HepG2 (cell line): ENCODE data around the gene TRNT1. TPM values are rescaled to one million over a fixed set of nuclear protein-coding genes. Genes with fewer than 3 reads are reported as not detected.

Experiments
- ADNP ChIP-seq: sonication (generic); formaldehyde crosslinking; IDR thresholded peaks from 2 replicates; pipeline ENCODE4 v1.4.0; 2020; ENCODE audit warnings: missing genetic modification reagents
- ATF1 ChIP-seq: IDR thresholded peaks from 2 replicates; pipeline ENCODE4 v1.6.1; 2016; ENCODE audit warnings: mild to moderate bottlenecking, control low read depth
- CEBPB ChIP-seq: IDR thresholded peaks from 2 replicates; pipeline ENCODE4 v1.6.1; 2011; ENCODE audit warnings: low read depth, low read length, improper control_type of control experiment, borderline replicate concordance
- ELF1 ChIP-seq: sonication (generic); formaldehyde crosslinking; IDR thresholded peaks from 2 replicates; pipeline ENCODE4 v1.4.0; 2020; ENCODE audit warnings: missing genetic modification reagents
- EP300 ChIP-seq, 3 experiments: sonication (generic) in 1 of 3; formaldehyde crosslinking in 1 of 3; IDR thresholded peaks; 2 replicates each; pipeline versions ENCODE4 v1.5.1 to v1.6.1; 2011 to 2020; ENCODE audit warnings: low read depth in 2 of 3, low read length in 2 of 3, borderline replicate concordance in 1 of 3, improper control_type of control experiment in 1 of 3, mild to moderate bottlenecking in 1 of 3, missing genetic modification reagents in 1 of 3, moderate library complexity in 1 of 3
- FOXO1 ChIP-seq: sonication (generic); formaldehyde crosslinking; IDR thresholded peaks from 2 replicates; pipeline ENCODE4 v1.4.0; 2020; ENCODE audit warnings: missing genetic modification reagents
- GATAD1 ChIP-seq: IDR thresholded peaks from 2 replicates; pipeline ENCODE4 v1.6.1; 2016; ENCODE audit warnings: missing genetic modification reagents, missing compliant biosample characterization
- GATAD2A ChIP-seq: IDR thresholded peaks from 2 replicates; pipeline ENCODE4 v1.6.1; 2016
- HNF4A ChIP-seq: sonication (generic); formaldehyde crosslinking; IDR thresholded peaks from 2 replicates; pipeline ENCODE4 v1.4.0; 2020; ENCODE audit warnings: missing genetic modification reagents
- IRF2 ChIP-seq: IDR thresholded peaks from 2 replicates; pipeline ENCODE4 v1.6.1; 2018; ENCODE audit warnings: missing genetic modification reagents, missing compliant biosample characterization
- KDM5B ChIP-seq: sonication (generic); formaldehyde crosslinking; IDR thresholded peaks from 2 replicates; pipeline ENCODE4 v1.4.0; 2020; ENCODE audit warnings: missing genetic modification reagents, mild to moderate bottlenecking, borderline replicate concordance
- NR1H2 ChIP-seq: sonication (generic); formaldehyde crosslinking; IDR thresholded peaks from 2 replicates; pipeline ENCODE4 v1.8.1; 2022; ENCODE audit warnings: low read depth, missing genetic modification reagents, borderline replicate concordance
- PHF20 ChIP-seq: sonication (generic); formaldehyde crosslinking; IDR thresholded peaks from 2 replicates; pipeline ENCODE4 v1.5.0; 2020; ENCODE audit warnings: mild to moderate bottlenecking, missing genetic modification reagents
- PHF21A ChIP-seq: sonication (generic); formaldehyde crosslinking; IDR thresholded peaks from 2 replicates; pipeline ENCODE4 v1.5.0; 2020; ENCODE audit warnings: mild to moderate bottlenecking, missing genetic modification reagents
- ZFP90 ChIP-seq: sonication (generic); formaldehyde crosslinking; IDR thresholded peaks from 2 replicates; pipeline ENCODE4 v1.8.0; 2022; ENCODE audit warnings: missing genetic modification reagents, mild to moderate bottlenecking, inconsistent platforms, borderline replicate concordance
- ZNF543 ChIP-seq: sonication (generic); formaldehyde crosslinking; IDR thresholded peaks from 2 replicates; pipeline ENCODE4 v1.4.0; 2020; ENCODE audit warnings: mild to moderate bottlenecking, missing genetic modification reagents
- ZNF780A ChIP-seq: sonication (generic); formaldehyde crosslinking; IDR thresholded peaks from 2 replicates; pipeline ENCODE4 v1.8.0; 2022; ENCODE audit warnings: mild to moderate bottlenecking, missing genetic modification reagents, moderate library complexity
- polyA plus RNA-seq, 8 experiments: library from polyadenylated mRNA; depleted of rRNA in 3 of 8; stranded (reverse) in 7 of 8; unstranded in 1 of 8; fragments of >200 nt; fragmentation: Illumina TruSeq in 4 of 8; extraction: Trizol in 4 of 8; gene quantifications; 2 replicates each; pipeline versions ENCODE4 v1.2.1 to v1.2.3, GENCODE V29; 2011 to 2016; ENCODE audit warnings: low read depth in 4 of 8, missing spikeins in 1 of 8, mixed read lengths in 1 of 8; ENCODE audit not compliant: insufficient read depth in 1 of 8
- total RNA-seq, 5 experiments: library from RNA; depleted of rRNA; stranded (reverse); fragments of >200 nt; fragmentation: Illumina TruSeq; extraction: Trizol; gene quantifications; 2 replicates each; pipeline ENCODE4 v1.2.3, GENCODE V29; 2016; ENCODE audit warnings: low read depth in 1 of 5
- TF ChIP-seq, protein P1 (sequence below): IDR thresholded peaks from 2 replicates; pipeline ENCODE4 v1.6.1; 2012; ENCODE audit warnings: low read depth, low read length, improper control_type of control experiment
- TF ChIP-seq, protein P2 (sequence below): sonication (generic); formaldehyde crosslinking; IDR thresholded peaks from 2 replicates; pipeline ENCODE4 v1.8.0; 2022; ENCODE audit warnings: missing genetic modification reagents, mild to moderate bottlenecking, moderate library complexity, borderline replicate concordance
- TF ChIP-seq, protein P3 (sequence below): sonication (generic); formaldehyde crosslinking; IDR thresholded peaks from 2 replicates; pipeline ENCODE4 v1.4.0; 2020; ENCODE audit warnings: mild to moderate bottlenecking, missing genetic modification reagents, borderline replicate concordance
- TF ChIP-seq, protein P4 (sequence below): sonication (generic); formaldehyde crosslinking; IDR thresholded peaks from 2 replicates; pipeline ENCODE4 v1.5.1; 2020; ENCODE audit warnings: missing genetic modification reagents, mild to moderate bottlenecking, borderline replicate concordance

TRNT1 gene
- total and polyA plus RNA-seq, 2 of the 13 experiments (the other 11 are each of a cell fraction or from before 2014, with no cell fraction given), result 9.4 to 27.7 TPM

DNA sequence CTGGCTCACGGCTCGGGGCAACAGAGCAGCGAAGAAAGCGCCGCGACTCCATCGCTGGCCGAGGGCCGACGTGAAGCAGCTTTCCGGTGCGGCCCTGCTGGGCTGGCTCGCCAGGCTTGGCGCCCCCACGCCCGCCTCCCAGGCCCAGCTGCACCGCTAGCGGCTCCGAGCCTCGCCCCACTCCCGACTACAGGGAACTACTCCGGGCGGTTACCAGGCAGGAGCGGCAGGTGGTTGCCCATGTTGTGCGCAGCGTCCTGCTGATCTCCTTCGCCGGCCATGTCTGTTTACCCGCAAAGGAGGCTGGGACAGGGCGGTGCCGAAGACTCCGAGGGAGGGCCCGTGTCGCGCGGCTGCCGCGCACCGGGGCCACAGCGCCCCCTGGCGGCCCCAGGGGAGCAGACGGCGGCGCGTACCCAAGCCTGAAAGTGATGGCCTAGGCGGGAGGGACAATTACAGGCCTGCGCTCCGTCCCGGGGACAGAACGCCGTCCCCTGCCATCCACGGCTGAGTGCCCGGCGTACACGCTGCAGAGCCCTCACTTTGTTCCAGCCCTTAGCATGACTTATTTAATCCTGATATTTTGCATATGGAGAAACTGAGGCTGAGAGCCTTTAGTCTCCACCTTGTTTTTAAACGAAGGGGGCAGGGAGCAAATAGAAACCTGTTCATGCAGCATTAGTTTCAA lies 52.8 kb downstream of the TRNT1 start, which contains the start of gene CRBN (continued):
- TF ChIP-seq PHF20 (CRISPR knock-in tag) (peak; percentile 94), GATAD1 (CRISPR knock-in tag) (peak; percentile 100), ZNF780A (CRISPR knock-in tag) (0 out of 2 replicates have a peak, but pooled peaks have one; percentile 56), NR1H2 (CRISPR knock-in tag) (no peak), IRF2 (CRISPR knock-in tag) (peak; percentile 96), ATF1 (CRISPR knock-in tag) (no peak), EP300 (IDR thresholded peaks at IDR 0.05; ENCODE audit: low read depth in 2 of 2, low read length in 2 of 2) (no peak; a peak in 1 of 4 replicates), EP300 (CRISPR knock-in tag; IDR thresholded peaks at IDR 0.05; ENCODE audit: borderline replicate concordance) (peak; percentile 60; the same call in 1 of the 2 replicates), ZNF543 (CRISPR knock-in tag) (peak; percentile 88; the same call in 1 of the 2 replicates), HNF4A (CRISPR knock-in tag) (0 out of 2 replicates have a peak, but pooled peaks have one; percentile 9), KDM5B (CRISPR knock-in tag) (peak; percentile 90; the same call in 1 of the 2 replicates), PHF21A (CRISPR knock-in tag) (no peak), CEBPB (no peak), FOXO1 (CRISPR knock-in tag) (peak; percentile 95), ADNP (CRISPR knock-in tag) (no peak), ELF1 (CRISPR knock-in tag) (0 out of 2 replicates have a peak, but pooled peaks have one; percentile 45), ZFP90 (peak; percentile 93), GATAD2A (CRISPR knock-in tag) (no peak)
- TF ChIP-seq, protein P1, sequence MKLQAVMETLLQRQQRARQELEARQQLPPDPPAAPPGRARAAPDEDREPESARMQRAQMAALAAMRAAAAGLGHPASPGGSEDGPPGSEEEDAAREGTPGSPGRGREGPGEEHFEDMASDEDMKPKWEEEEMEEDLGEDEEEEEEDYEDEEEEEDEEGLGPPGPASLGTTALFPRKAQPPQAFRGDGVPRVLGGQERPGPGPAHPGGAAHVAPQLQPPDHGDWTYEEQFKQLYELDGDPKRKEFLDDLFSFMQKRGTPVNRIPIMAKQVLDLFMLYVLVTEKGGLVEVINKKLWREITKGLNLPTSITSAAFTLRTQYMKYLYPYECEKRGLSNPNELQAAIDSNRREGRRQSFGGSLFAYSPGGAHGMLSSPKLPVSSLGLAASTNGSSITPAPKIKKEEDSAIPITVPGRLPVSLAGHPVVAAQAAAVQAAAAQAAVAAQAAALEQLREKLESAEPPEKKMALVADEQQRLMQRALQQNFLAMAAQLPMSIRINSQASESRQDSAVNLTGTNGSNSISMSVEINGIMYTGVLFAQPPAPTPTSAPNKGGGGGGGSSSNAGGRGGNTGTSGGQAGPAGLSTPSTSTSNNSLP, result no peak
- TF ChIP-seq, protein P2, sequence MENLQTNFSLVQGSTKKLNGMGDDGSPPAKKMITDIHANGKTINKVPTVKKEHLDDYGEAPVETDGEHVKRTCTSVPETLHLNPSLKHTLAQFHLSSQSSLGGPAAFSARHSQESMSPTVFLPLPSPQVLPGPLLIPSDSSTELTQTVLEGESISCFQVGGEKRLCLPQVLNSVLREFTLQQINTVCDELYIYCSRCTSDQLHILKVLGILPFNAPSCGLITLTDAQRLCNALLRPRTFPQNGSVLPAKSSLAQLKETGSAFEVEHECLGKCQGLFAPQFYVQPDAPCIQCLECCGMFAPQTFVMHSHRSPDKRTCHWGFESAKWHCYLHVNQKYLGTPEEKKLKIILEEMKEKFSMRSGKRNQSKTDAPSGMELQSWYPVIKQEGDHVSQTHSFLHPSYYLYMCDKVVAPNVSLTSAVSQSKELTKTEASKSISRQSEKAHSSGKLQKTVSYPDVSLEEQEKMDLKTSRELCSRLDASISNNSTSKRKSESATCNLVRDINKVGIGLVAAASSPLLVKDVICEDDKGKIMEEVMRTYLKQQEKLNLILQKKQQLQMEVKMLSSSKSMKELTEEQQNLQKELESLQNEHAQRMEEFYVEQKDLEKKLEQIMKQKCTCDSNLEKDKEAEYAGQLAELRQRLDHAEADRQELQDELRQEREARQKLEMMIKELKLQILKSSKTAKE, result peak; percentile 50; the same call in 1 of the 2 replicates
- TF ChIP-seq, protein P3, sequence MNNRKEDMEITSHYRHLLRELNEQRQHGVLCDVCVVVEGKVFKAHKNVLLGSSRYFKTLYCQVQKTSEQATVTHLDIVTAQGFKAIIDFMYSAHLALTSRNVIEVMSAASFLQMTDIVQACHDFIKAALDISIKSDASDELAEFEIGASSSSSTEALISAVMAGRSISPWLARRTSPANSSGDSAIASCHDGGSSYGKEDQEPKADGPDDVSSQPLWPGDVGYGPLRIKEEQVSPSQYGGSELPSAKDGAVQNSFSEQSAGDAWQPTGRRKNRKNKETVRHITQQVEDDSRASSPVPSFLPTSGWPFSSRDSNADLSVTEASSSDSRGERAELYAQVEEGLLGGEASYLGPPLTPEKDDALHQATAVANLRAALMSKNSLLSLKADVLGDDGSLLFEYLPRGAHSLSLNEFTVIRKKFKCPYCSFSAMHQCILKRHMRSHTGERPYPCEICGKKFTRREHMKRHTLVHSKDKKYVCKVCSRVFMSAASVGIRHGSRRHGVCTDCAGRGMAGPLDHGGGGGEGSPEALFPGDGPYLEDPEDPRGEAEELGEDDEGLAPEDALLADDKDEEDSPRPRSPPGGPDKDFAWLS (CRISPR knock-in tag), result no peak
- TF ChIP-seq, protein P4, sequence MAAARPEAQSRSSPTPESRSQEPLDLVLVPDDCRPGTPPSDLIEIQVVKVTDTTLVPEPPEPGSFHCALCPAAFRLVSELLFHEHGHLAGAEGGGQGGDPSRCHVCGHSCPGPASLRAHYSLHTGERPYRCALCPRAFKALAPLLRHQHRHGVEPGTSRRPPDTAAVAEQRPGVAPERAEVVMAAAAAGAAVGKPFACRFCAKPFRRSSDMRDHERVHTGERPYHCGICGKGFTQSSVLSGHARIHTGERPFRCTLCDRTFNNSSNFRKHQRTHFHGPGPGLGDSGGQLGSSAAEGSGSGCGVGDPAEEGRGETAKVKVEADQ, result peak; percentile 78
